HG03196 (cell line): ENCODE results near the gene USP24.
"Not testable (repeated sequence)": the region's sequence is repeated elsewhere in the genome, so short reads cannot be mapped to it uniquely, and the experiment has no call there.

Source experiments
- ATAC-seq: cut with Tn5 transposase; IDR thresholded peaks from one replicate; pipeline ENCODE4 v1.9.1; 2021; ENCODE audit not compliant: unreplicated experiment

The USP24 gene

DNA sequence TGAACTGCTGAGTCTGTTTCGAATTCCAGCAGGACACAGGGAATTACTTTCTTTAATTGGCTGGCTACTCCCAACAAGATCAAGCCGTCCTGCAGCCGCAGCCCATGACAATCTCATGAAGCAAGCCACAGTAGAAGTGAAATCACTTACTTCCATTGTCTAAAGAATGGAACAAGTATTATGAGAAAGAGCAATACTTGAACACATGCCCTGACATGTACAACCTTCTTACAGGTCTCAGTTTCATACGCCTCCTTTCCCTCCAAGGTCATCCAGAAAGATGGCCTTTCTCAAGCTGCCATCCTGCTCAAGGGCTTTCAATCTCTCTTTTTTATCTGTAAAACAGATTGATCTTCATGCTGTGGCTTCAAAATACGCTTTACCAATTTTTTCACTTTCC, 90.7 kb downstream of the USP24 start:
- no peak for ATAC-seq

DNA sequence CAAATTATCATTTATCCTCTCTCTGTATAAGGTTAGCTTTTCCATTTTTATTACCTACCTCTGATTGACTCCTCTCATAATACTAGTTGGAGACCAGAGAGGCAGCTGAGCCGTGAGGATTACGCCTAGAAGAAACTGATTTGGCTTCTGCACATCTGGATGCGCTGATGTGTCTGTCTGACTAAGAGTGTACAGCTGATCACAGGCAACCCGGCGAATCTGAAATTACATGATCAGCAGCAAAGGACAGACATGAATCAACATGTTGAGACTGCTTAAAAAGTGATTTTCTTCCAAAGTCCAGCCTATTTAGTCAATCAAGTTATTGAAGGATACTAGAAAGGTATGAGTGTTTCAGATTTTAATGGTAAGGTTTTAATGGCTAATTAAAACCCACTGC, 94.6 kb downstream of the USP24 start:
- no peak for ATAC-seq

DNA sequence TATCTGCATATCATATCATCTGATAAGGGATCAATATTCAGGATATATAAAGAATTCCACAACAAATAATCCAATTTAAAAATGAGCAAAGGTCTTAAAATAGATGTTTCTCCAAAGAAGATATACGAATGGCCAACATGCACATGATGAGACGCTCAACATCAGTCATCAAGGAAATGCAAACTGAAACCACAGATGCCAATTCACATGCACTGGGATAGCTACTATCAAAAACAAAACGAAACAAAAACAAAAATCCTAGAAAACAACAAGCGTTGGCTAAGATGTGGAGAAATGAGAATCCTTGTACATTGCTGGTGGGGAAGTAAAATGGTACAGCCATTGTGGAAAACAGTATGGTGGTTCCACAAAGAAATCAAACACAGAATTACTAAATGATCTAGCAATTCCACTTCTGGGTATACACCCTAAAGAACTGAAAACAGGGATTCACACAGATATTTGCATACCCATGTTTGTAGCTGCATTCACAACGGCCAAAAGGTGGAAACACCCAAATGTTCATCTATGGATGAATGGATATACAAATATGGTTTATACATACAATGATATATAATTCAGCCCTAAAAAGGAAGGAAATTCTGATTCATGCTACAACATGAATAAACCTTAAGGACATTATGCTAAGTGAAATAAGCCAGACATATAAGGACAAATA, 96.4 kb downstream of the USP24 start:
- ATAC-seq = no peak

- no peak for ATAC-seq
Observed at GRCh38 chr1:55117941-55118340, 97.2 kb downstream of the USP24 start.

GRCh38 chr1:55109005-55109404, 106.2 kb downstream of the USP24 start:
- not testable (repeated sequence) for ATAC-seq

DNA sequence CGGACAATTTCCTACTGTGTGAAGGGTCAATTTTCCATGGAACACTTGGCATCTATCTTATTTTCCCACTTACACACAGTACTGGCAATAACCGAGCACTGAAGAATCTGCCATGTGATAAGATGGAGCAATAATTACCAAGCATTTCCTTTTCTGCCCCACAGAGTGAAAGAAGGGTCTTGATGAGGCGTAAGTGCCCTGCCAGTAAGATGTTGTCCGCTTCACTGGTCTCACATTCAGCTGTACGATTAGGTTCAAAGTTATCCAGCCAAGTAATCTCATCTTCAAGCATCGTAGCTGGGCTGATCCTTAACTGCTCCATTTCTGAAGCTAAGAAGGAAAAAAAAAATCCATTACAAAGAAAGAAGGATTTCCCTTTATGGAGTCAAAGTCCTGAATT, 108.1 kb downstream of the USP24 start:
- ATAC-seq = no peak

- ATAC-seq = no peak
Observed at GRCh38 chr1:55103891-55104290, 111.3 kb downstream of the USP24 start.

GRCh38 chr1:55095095-55095494, 120.1 kb downstream of the USP24 start:
- no peak for ATAC-seq

GRCh38 chr1:55092475-55092874, 122.7 kb downstream of the USP24 start:
- no peak for ATAC-seq

DNA sequence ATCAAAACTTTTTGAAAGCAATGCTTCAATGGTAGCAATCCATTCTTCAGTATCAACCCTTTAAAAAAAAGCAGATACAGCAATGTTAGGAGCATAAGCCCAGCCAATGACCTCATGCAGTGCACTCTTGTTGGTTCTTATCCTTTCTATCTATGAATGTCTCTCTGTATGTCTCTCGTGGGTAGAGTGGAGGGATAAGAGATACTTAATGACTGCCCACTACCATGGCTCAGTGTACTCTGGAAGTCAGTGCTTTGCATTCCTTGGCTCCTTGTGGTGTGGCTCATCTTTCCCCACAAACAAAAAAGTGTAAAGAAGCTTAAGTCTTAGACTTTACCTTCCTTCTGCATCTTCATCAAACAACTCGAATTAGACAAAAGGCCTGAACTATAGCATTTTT, 125.5 kb downstream of the USP24 start:
- no peak for ATAC-seq

GRCh38 chr1:55088413-55088812, 126.8 kb downstream of the USP24 start:
- ATAC-seq = no peak

DNA sequence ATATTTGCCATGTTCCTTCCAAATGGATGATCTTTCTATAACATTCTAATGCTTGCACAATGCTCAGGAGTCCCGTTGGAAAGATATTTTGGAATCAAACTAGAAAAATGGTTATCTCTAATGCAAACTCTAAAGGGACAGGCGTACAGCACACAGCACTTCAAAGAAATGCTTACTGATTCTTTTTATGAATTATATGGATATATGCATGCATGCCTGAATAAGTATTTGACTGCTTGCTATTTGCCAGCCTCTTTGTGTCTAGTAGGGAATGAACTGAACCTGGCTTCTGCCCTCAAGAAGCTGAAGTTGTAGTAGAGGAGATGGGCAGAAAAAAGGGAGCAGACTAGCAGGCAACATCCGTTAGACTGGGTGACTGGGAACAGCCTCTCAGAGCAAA, 127.7 kb downstream of the USP24 start:
- no peak for ATAC-seq

- no peak for ATAC-seq
Observed at GRCh38 chr1:55084257-55084656, 130.9 kb downstream of the USP24 start.

GRCh38 chr1:55081905-55082296, 133.3 kb downstream of the USP24 start:
- no peak for ATAC-seq

- ATAC-seq = no peak
Observed at GRCh38 chr1:55081188-55081904, 133.8 kb downstream of the USP24 start.

DNA sequence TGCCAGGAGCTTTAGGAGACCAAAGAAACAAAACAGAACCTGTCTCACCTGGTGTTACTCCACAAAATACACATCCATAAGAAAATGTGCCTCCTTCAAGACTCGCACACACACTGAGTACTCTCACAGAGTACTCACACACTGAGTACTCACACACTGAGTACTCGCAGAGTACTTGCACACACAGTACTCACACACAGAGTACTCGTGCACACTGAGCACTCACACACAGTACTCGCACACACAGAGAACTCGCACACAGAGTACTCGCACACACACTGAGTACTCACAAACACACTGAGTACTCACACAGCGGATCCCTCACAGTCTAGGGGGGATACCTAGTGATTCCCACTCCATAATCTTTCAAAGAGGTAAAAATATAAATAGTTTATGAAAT, 135.5 kb downstream of the USP24 start:
- ATAC-seq = no peak

DNA sequence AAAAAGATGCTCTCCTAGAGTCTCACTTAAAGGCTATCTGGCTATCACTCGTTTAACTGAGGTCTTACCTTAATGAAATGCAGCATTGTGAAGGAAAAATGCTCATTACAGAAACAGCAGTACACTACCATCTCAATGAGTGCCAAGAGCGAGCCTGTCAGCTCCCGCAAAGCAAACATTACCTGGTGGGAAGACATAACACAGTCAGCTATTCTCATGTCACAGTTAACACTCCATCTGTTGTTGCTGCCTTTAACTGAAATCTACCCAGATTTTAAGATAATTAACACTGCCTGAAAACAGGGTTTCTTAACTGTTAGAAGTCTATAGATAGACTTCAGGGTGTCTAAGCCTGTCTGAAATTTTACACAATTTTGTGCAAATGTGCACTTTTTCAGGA, 136.7 kb downstream of the USP24 start:
- no peak for ATAC-seq

DNA sequence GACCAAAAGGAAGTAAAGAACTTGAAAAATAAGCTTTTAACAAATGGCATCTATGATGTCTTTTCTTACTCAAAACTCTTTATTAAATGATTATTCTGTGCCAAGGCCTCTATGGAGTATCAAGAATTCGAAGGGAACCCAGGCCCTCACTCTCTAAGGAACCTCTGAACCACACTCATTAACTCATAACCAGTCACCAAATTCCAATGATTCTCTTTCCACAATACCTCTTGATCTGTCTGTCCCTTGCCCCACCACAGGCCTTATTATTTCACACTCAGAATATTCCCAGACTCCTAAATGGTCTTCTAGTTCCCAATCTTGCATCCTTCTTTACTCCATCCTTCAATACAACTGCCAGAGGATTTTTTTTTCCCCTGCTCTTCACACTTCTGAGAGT, 138.8 kb downstream of the USP24 start:
- ATAC-seq = no peak

- ATAC-seq = no peak
Observed at GRCh38 chr1:55074455-55074854, 140.7 kb downstream of the USP24 start.

- no peak for ATAC-seq
Observed at GRCh38 chr1:55073187-55073916, 141.8 kb downstream of the USP24 start.

DNA sequence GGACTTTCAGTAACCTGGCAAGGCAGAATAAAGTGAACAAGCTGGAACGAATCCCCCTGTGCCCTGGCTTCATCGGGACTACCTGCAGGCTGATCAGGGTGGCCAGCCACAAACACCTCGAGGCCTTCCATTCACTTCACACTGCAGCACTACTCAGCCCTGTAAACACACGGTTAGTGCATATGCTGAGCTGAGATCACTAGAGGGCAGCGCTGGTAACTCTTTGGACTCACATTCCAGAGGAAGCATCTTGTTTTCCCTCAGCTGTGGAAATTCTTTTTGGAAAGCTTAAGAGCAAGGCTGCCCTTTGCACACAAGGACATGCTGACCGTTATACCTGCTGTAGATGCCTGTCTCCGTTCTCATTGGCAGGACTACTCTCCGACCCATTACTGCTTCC, 143.7 kb downstream of the USP24 start:
- no peak for ATAC-seq
